Measurements from ENCODE around the gene CYTH3.

- TF ChIP-seq EZH2 (IDR thresholded peaks at IDR 0.05; ENCODE audit: low read length): no peak
- TF ChIP-seq, protein P1, sequence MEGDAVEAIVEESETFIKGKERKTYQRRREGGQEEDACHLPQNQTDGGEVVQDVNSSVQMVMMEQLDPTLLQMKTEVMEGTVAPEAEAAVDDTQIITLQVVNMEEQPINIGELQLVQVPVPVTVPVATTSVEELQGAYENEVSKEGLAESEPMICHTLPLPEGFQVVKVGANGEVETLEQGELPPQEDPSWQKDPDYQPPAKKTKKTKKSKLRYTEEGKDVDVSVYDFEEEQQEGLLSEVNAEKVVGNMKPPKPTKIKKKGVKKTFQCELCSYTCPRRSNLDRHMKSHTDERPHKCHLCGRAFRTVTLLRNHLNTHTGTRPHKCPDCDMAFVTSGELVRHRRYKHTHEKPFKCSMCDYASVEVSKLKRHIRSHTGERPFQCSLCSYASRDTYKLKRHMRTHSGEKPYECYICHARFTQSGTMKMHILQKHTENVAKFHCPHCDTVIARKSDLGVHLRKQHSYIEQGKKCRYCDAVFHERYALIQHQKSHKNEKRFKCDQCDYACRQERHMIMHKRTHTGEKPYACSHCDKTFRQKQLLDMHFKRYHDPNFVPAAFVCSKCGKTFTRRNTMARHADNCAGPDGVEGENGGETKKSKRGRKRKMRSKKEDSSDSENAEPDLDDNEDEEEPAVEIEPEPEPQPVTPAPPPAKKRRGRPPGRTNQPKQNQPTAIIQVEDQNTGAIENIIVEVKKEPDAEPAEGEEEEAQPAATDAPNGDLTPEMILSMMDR (optimal IDR thresholded peaks at IDR 0.05 in 1 of 3, IDR thresholded peaks at IDR 0.05 in 1 of 3, conservative IDR thresholded peaks at IDR 0.05 in 1 of 3; ENCODE audit: extremely low read depth in 1 of 3, insufficient read depth in 2 of 3, low read length in 3 of 3): no peak
Measured at GRCh38 chr7:6294839-6295238, 22.4 kb upstream of the CYTH3 start.
